Keratinocyte (primary cell): Measurements from ENCODE around the gene MAPK8. TPM values are rescaled to one million over a fixed set of nuclear protein-coding genes. Genes with fewer than 3 reads are reported as not detected.

Experiments
- DNase-seq: peaks from one replicate; pipeline ENCODE4 v3.0.0-alpha.2; 2011; ENCODE audit warnings: low read depth, missing footprints, low spot score
- FAIRE-seq: peaks from 2 replicates; lab custom pipeline; 2011; peaks lifted over from hg19 to GRCh38; lab: Jason Lieb, UNC
- H2AFZ ChIP-seq: 2 replicates; pipeline ENCODE4 v1.6.0; 2012; ENCODE audit warnings: low read length, control low read depth, inconsistent platforms; ENCODE audit not compliant: control insufficient read depth
- H3K27ac ChIP-seq: 2 replicates; pipeline ENCODE4 v1.5.1; 2011; ENCODE audit warnings: low read length; ENCODE audit not compliant: control insufficient read depth, insufficient read depth
- H3K27me3 ChIP-seq: 3 replicates; pipeline ENCODE4 v1.6.0; 2011; ENCODE audit warnings: low read length; ENCODE audit not compliant: control insufficient read depth, insufficient read depth; ENCODE audit errors: extremely low read depth
- H3K36me3 ChIP-seq, 2 experiments: 2 replicates in 1 of 2; 3 replicates in 1 of 2; pipeline ENCODE4 v1.5.1; 2011; ENCODE audit warnings: low read length in 2 of 2, mild to moderate bottlenecking in 1 of 2; ENCODE audit not compliant: control insufficient read depth in 2 of 2, insufficient read depth in 2 of 2; ENCODE audit errors: extremely low read depth in 1 of 2
- H3K4me1 ChIP-seq: 3 replicates; pipeline ENCODE4 v1.5.1; 2011; ENCODE audit warnings: low read length; ENCODE audit not compliant: control insufficient read depth, insufficient read depth; ENCODE audit errors: extremely low read depth
- H3K4me2 ChIP-seq: 3 replicates; pipeline ENCODE4 v1.6.0; 2011; ENCODE audit warnings: low read depth, low read length; ENCODE audit not compliant: control insufficient read depth, insufficient read depth; ENCODE audit errors: extremely low read depth
- H3K4me3 ChIP-seq, 3 experiments: fragments of 200-600 bp in 1 of 3; sonication (generic) in 1 of 3; 2 replicates in 2 of 3; 3 replicates in 1 of 3; pipeline ENCODE4 v1.5.1; 2011 to 2016; ENCODE audit warnings: low read length in 3 of 3, mild to moderate bottlenecking in 3 of 3, control low read depth in 2 of 3, inconsistent platforms in 1 of 3, low read depth in 1 of 3, mixed read lengths in 1 of 3, mixed run types in 1 of 3, moderate library complexity in 1 of 3; ENCODE audit not compliant: control insufficient read depth in 2 of 3, insufficient read depth in 2 of 3; ENCODE audit errors: extremely low read depth in 1 of 3
- H3K79me2 ChIP-seq: 2 replicates; pipeline ENCODE4 v1.6.0; 2012; ENCODE audit warnings: low read length; ENCODE audit not compliant: control insufficient read depth, insufficient read depth
- H3K9ac ChIP-seq: 3 replicates; pipeline ENCODE4 v1.6.0; 2011; ENCODE audit warnings: low read length; ENCODE audit not compliant: control insufficient read depth, insufficient read depth; ENCODE audit errors: extremely low read depth
- H3K9me1 ChIP-seq: 3 replicates; pipeline ENCODE4 v1.6.0; 2011; ENCODE audit warnings: low read length; ENCODE audit not compliant: control insufficient read depth, insufficient read depth; ENCODE audit errors: extremely low read depth
- H3K9me3 ChIP-seq: 2 replicates; pipeline ENCODE4 v1.5.1; 2012; ENCODE audit warnings: low read depth, low read length; ENCODE audit not compliant: control insufficient read depth
- H4K20me1 ChIP-seq: 3 replicates; pipeline ENCODE4 v1.6.0; 2011; ENCODE audit warnings: low read length; ENCODE audit not compliant: control insufficient read depth, insufficient read depth; ENCODE audit errors: extremely low read depth
- CTCF ChIP-seq, 3 experiments: IDR thresholded peaks in 1 of 3; conservative IDR thresholded peaks in 1 of 3; optimal IDR thresholded peaks in 1 of 3; 2 replicates in 2 of 3; 3 replicates in 1 of 3; pipeline versions ENCODE3 to v1.5.1; 2011; ENCODE audit warnings: low read length in 3 of 3, mild to moderate bottlenecking in 3 of 3, moderate library complexity in 2 of 3, control low read depth in 1 of 3, inconsistent platforms in 1 of 3; ENCODE audit not compliant: insufficient read depth in 2 of 3; ENCODE audit errors: extremely low read depth in 1 of 3
- EZH2 ChIP-seq: IDR thresholded peaks from one replicate; pipeline ENCODE4 v1.6.1; 2012; ENCODE audit warnings: inconsistent platforms, mild to moderate bottlenecking, low read length, moderate library complexity
- dilution Hi-C: fragments of 300-500 bp; cut with MboI; formaldehyde crosslinking; loops from one replicate; pipeline ENCODE4 v1.7.0; 2020; ENCODE audit warnings: low sequenced_read_pairs; ENCODE audit not compliant: extremely low pct_ligation_motif_present
- polyA plus RNA-seq, 5 experiments: library from polyadenylated mRNA; depleted of rRNA in 3 of 5; stranded (reverse) in 3 of 5; stranded (forward) in 1 of 5; unstranded in 1 of 5; fragments of >200 nt; gene quantifications; 1 replicate in 1 of 5; 2 replicates in 3 of 5; 3 replicates in 1 of 5; pipeline versions ENCODE4 v1.2.1 to v1.2.3, GENCODE V29; 2011 to 2012; ENCODE audit warnings: missing spikeins in 2 of 5, low read depth in 1 of 5, low replicate concordance in 1 of 5

MAPK8 gene
- polyA plus RNA-seq, 1 donor (not counting 4 experiments of a cell fraction or from before 2014, with no cell fraction given), result 39.8 TPM

- H2AFZ ChIP-seq, result no peak overlapping the region
- no peaks in the 10 kb centered on the region for H4K20me1 ChIP-seq
- H3K9me3 ChIP-seq, result no peaks in the 10 kb centered on the region
- no peak overlapping the region for H3K4me2 ChIP-seq
- H3K4me3 ChIP-seq, result no peak overlapping the region
- no peak for TF ChIP-seq EZH2
- no peaks in the 10 kb centered on the region for H3K36me3 ChIP-seq
- no peaks in the 10 kb centered on the region for H3K9me1 ChIP-seq
- dilution Hi-C loops, result no loop called here
- H3K9ac ChIP-seq, result no peak overlapping the region
- no peak for FAIRE-seq
- H3K27ac ChIP-seq, result no peak overlapping the region
- H3K4me1 ChIP-seq, result peaks cover 13% of the 10 kb centered on the region
- H3K79me2 ChIP-seq, result no peaks in the 10 kb centered on the region
- DNase-seq, result no peak
- no peaks in the 10 kb centered on the region for H3K27me3 ChIP-seq
These were observed 30.6 kb downstream of the MAPK8 start for GRCh38 chr10:48336978-48337599.

DNA sequence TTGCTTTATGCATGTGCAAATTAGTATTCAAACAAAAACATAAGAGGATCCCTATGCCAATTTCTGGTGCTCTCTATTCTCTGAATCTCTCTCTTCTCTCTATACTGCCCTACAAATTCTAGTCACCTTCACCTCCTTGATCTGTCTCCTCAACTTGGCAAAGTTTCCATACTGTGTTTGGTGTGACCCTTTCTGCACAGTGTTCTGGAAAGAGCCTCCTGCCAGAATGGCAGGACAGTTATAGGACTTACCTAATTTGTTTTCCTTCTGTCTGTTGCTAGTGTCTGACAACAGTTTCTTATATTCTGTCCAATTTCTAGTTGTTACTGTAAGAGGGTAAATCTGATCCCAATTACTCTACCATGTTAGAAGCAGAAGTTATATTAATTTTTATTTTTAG is 34.3 kb downstream of the MAPK8 start:
- Histone ChIP-seq H3K36me3 (no peaks in the 10 kb centered on the region), H3K79me2 (peaks cover 1% of the 10 kb centered on the region), H3K4me1 (no peaks in the 10 kb centered on the region), H3K4me2 (no peak overlapping the region), H3K9me3 (no peaks in the 10 kb centered on the region), H2AFZ (no peak overlapping the region), H3K27me3 (no peaks in the 10 kb centered on the region), H3K9me1 (no peaks in the 10 kb centered on the region), H3K9ac (no peak overlapping the region), H3K27ac (no peak overlapping the region), H3K4me3 (no peak overlapping the region), H4K20me1 (no peaks in the 10 kb centered on the region)
- TF ChIP-seq EZH2 (no peak), CTCF (optimal IDR thresholded peaks at IDR 0.05 in 1 of 3, IDR thresholded peaks at IDR 0.05 in 1 of 3, conservative IDR thresholded peaks at IDR 0.05 in 1 of 3; ENCODE audit: extremely low read depth in 1 of 3, insufficient read depth in 2 of 3, low read length in 3 of 3) (no peak)
- FAIRE-seq, result no peak
- dilution Hi-C loops, result no loop called here
- no peak for DNase-seq

DNA sequence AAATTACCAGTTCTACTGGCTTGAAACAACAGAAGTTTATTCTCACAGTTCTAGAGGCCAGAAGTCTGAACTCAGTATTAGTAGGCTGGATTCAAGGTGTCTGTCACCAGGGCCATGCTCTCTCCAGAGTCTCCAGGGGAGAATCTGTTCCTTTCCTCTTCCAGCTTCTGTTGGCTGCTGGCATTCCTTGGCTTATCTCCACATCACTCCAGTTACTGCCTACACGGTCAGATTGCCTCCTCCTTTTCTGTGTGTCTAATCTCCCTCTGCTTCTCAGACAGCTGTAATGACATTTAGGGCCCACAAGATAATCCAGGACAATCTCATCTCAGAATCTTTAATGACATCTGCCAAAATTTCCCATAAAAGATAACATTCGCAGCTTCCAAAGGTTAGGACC is 36.6 kb downstream of the MAPK8 start:
- H3K9ac ChIP-seq, result no peak overlapping the region
- dilution Hi-C loops, result no loop called here
- FAIRE-seq, result no peak
- H3K4me1 ChIP-seq, result no peaks in the 10 kb centered on the region
- H3K4me2 ChIP-seq, result no peak overlapping the region
- no peaks in the 10 kb centered on the region for H3K9me3 ChIP-seq
- H2AFZ ChIP-seq, result no peak overlapping the region
- no peak for DNase-seq
- no peak overlapping the region for H3K4me3 ChIP-seq
- TF ChIP-seq CTCF (optimal IDR thresholded peaks at IDR 0.05 in 1 of 3, IDR thresholded peaks at IDR 0.05 in 1 of 3, conservative IDR thresholded peaks at IDR 0.05 in 1 of 3; ENCODE audit: extremely low read depth in 1 of 3, insufficient read depth in 2 of 3, low read length in 3 of 3), result no peak
- no peak for TF ChIP-seq EZH2
- H3K9me1 ChIP-seq, result no peaks in the 10 kb centered on the region
- H3K36me3 ChIP-seq, result no peaks in the 10 kb centered on the region
- no peaks in the 10 kb centered on the region for H3K27me3 ChIP-seq
- no peak overlapping the region for H3K27ac ChIP-seq
- H3K79me2 ChIP-seq, result peaks cover 3% of the 10 kb centered on the region
- H4K20me1 ChIP-seq, result no peaks in the 10 kb centered on the region
